ENCODE results near the gene KRTAP6-3. TPM values are rescaled to one million over a fixed set of nuclear protein-coding genes. Genes with fewer than 3 reads are reported as not detected.

The KRTAP6-3 gene
- total and polyA plus RNA-seq, 2 donors (not counting 3 experiments of a cell fraction or from before 2014, with no cell fraction given), result not detected

- Histone ChIP-seq H3K79me2 (ENCODE audit: control insufficient read depth, insufficient read depth, low read length) (no peaks in the 10 kb centered on the region), H3K9ac (replicated peaks; ENCODE audit: extremely low read depth, insufficient read depth, low read length) (no peak overlapping the region), H3K36me3 (ENCODE audit: control insufficient read depth in 2 of 2, extremely low read depth in 1 of 2, insufficient read depth in 2 of 2, low read length in 2 of 2) (no peaks in the 10 kb centered on the region), H3K27me3 (ENCODE audit: control insufficient read depth in 2 of 2, insufficient read depth in 2 of 2, low read length in 2 of 2) (no peaks in the 10 kb centered on the region), H3K4me2 (ENCODE audit: insufficient read depth, low read length) (no peak overlapping the region), H3K9me3 (replicated peaks; ENCODE audit: control insufficient read depth, insufficient read depth, low read length) (peaks cover 4% of the 10 kb centered on the region), H3K4me1 (ENCODE audit: control insufficient read depth, extremely low read depth, insufficient read depth, low read length) (no peaks in the 10 kb centered on the region), H2AFZ (ENCODE audit: low read depth, low read length) (no peak overlapping the region), H3K9me1 (replicated peaks; ENCODE audit: control insufficient read depth, extremely low read depth, insufficient read depth, low read length) (no peaks in the 10 kb centered on the region), H3K27ac (ENCODE audit: insufficient read depth, low read depth, low read length) (no peak overlapping the region), H3K4me3 (replicated peaks in 1 of 3; ENCODE audit: insufficient read depth in 1 of 3, low read depth in 1 of 3, low read length in 3 of 3) (no peak overlapping the region), H4K20me1 (replicated peaks; ENCODE audit: control insufficient read depth, extremely low read depth, insufficient read depth, low read length) (no peaks in the 10 kb centered on the region)
- dilution Hi-C loops (cut with MboI; ENCODE audit: extremely low pct_ligation_motif_present, low sequenced_read_pairs) (no loop called here), intact Hi-C loops (cut with micrococcal nuclease) (no loop called here)
- ChIA-PET CTCF (no interaction called here), POLR2A (no interaction called here)
- no peak for FAIRE-seq
- no TSS peak for BruUV-seq (replicated peaks)
- TF ChIP-seq FOS (IDR thresholded peaks at IDR 0.05; ENCODE audit: borderline replicate concordance, insufficient read depth, low read length) (no peak), MYC (IDR thresholded peaks at IDR 0.05; ENCODE audit: low read depth, low read length) (no peak), JUN (IDR thresholded peaks at IDR 0.05; ENCODE audit: borderline replicate concordance, insufficient read depth, insufficient read length, low read depth) (no peak)
- DNase-seq (ENCODE audit: low read depth, low spot score), result no peak
Measured at GRCh38 chr21:30563630-30564029, 28.6 kb upstream of the KRTAP6-3 start.

- dilution Hi-C loops (cut with MboI; ENCODE audit: extremely low pct_ligation_motif_present, low sequenced_read_pairs), result no loop called here
Measured at GRCh38 chr21:30567617-30568016, 24.6 kb upstream of the KRTAP6-3 start.

More at GRCh38 chr21:30567617-30568016, 24.6 kb upstream of the KRTAP6-3 start:
- no peaks in the 10 kb centered on the region for H3K36me3 ChIP-seq (ENCODE audit: control insufficient read depth in 2 of 2, extremely low read depth in 1 of 2, insufficient read depth in 2 of 2, low read length in 2 of 2)
- no peak for FAIRE-seq
- H3K9ac ChIP-seq (replicated peaks; ENCODE audit: extremely low read depth, insufficient read depth, low read length), result no peak overlapping the region
- H2AFZ ChIP-seq (ENCODE audit: low read depth, low read length), result no peak overlapping the region
- CTCF ChIA-PET, result no interaction called here
- intact Hi-C loops (cut with micrococcal nuclease), result no loop called here
- no peak overlapping the region for H3K4me2 ChIP-seq (ENCODE audit: insufficient read depth, low read length)
- no peak overlapping the region for H3K27ac ChIP-seq (ENCODE audit: insufficient read depth, low read depth, low read length)
- no peak for DNase-seq (ENCODE audit: low read depth, low spot score)
- H3K79me2 ChIP-seq (ENCODE audit: control insufficient read depth, insufficient read depth, low read length), result no peaks in the 10 kb centered on the region
- H3K4me1 ChIP-seq (ENCODE audit: control insufficient read depth, extremely low read depth, insufficient read depth, low read length), result no peaks in the 10 kb centered on the region
- peaks cover 6% of the 10 kb centered on the region for H3K9me3 ChIP-seq (replicated peaks; ENCODE audit: control insufficient read depth, insufficient read depth, low read length)
- no peaks in the 10 kb centered on the region for H3K9me1 ChIP-seq (replicated peaks; ENCODE audit: control insufficient read depth, extremely low read depth, insufficient read depth, low read length)
- H3K4me3 ChIP-seq (replicated peaks in 1 of 3; ENCODE audit: insufficient read depth in 1 of 3, low read depth in 1 of 3, low read length in 3 of 3), result no peak overlapping the region
- no TSS peak for BruUV-seq (replicated peaks)
- no peaks in the 10 kb centered on the region for H3K27me3 ChIP-seq (ENCODE audit: control insufficient read depth in 2 of 2, insufficient read depth in 2 of 2, low read length in 2 of 2)
- TF ChIP-seq EZH2 (IDR thresholded peaks at IDR 0.05; ENCODE audit: borderline replicate concordance, low read depth, low read length, severe bottlenecking) (no peak), MYC (IDR thresholded peaks at IDR 0.05; ENCODE audit: low read depth, low read length) (no peak), MAX (IDR thresholded peaks at IDR 0.05; ENCODE audit: insufficient read depth, insufficient read length) (no peak), CTCF (IDR thresholded peaks at IDR 0.05; ENCODE audit: extremely low read depth in 1 of 2, insufficient read depth in 1 of 2, low read depth in 1 of 2, low read length in 2 of 2) (no peak), GATA2 (IDR thresholded peaks at IDR 0.05; ENCODE audit: insufficient read depth, insufficient read length, low read depth, low read length) (no peak)
- H4K20me1 ChIP-seq (replicated peaks; ENCODE audit: control insufficient read depth, extremely low read depth, insufficient read depth, low read length), result no peaks in the 10 kb centered on the region
- POLR2A ChIA-PET, result no interaction called here

Data from endothelial cell of umbilical vein (primary cell).